WTC11 (cell line): ENCODE results near the gene ATAD2B. TPM values are rescaled to one million over a fixed set of nuclear protein-coding genes. Genes with fewer than 3 reads are reported as not detected.
A peak's percentile ranks its signal among the peaks of the same experiment; 100 is the strongest.

Experiments
- ATAC-seq: fragments of 200-7000 bp; cut with Tn5 transposase; 2 replicates; pipeline ENCODE4 v1.10.0; 2021; ENCODE audit warnings: mild to moderate bottlenecking, moderate library complexity
- CTCF ChIA-PET: fragments of 300-600 bp; sonication (Branson Sonifier 250); formaldehyde crosslinking; loops from one replicate; lab custom pipeline; 2021; ENCODE audit warnings: antibody characterized with exemption; lab: Charles Lee
- POLR2A ChIA-PET: fragments of 350-600 bp; sonication (Branson Sonifier 250); formaldehyde crosslinking; loops from one replicate; lab custom pipeline; 2021; ENCODE audit warnings: antibody characterized with exemption; lab: Charles Lee
- DNase-seq: peaks from one replicate; pipeline ENCODE4 v3.0.0; 2021; ENCODE audit warnings: low spot score
- H3K27ac Mint-ChIP-seq: 2 replicates; pipeline ENCODE4 v1.8.0; 2021; ENCODE audit warnings: mixed read lengths
- H3K27me3 Mint-ChIP-seq: 2 replicates; pipeline ENCODE4 v1.8.0; 2021; ENCODE audit warnings: low read depth, mild to moderate bottlenecking, moderate library complexity, mixed read lengths
- H3K36me3 Mint-ChIP-seq: 2 replicates; pipeline ENCODE4 v1.8.0; 2021; ENCODE audit warnings: mixed read lengths
- H3K4me1 Mint-ChIP-seq: 2 replicates; pipeline ENCODE4 v1.8.0; 2022; ENCODE audit warnings: mixed read lengths
- H3K4me3 Mint-ChIP-seq: 2 replicates; pipeline ENCODE4 v1.8.0; 2021; ENCODE audit warnings: mild to moderate bottlenecking, moderate library complexity, mixed read lengths
- H3K9me3 Mint-ChIP-seq: 2 replicates; pipeline ENCODE4 v1.8.0; 2021; ENCODE audit warnings: mixed read lengths
- CBFB ChIP-seq: sonication (generic); formaldehyde crosslinking; IDR thresholded peaks from 2 replicates; pipeline ENCODE4 v1.8.1; 2022; ENCODE audit warnings: mild to moderate bottlenecking, low read depth, missing genetic modification reagents
- ELF4 ChIP-seq: sonication (generic); formaldehyde crosslinking; IDR thresholded peaks from 2 replicates; pipeline ENCODE4 v1.8.1; 2022; ENCODE audit warnings: low read depth, mild to moderate bottlenecking, moderate library complexity, missing genetic modification reagents
- EMX1 ChIP-seq: fragments of 250-450 bp; sonication (Bioruptor Pico); IDR thresholded peaks from 2 replicates; pipeline ENCODE4 v1.8.0; 2021; ENCODE audit warnings: mild to moderate bottlenecking
- FOXK1 ChIP-seq: sonication (generic); formaldehyde crosslinking; IDR thresholded peaks from 2 replicates; pipeline ENCODE4 v1.8.0; 2022; ENCODE audit warnings: mild to moderate bottlenecking, moderate library complexity, missing genetic modification reagents
- GRHL2 ChIP-seq: fragments of 250-450 bp; sonication (Bioruptor Pico); IDR thresholded peaks from 2 replicates; pipeline ENCODE4 v1.8.0; 2022; ENCODE audit warnings: mild to moderate bottlenecking, moderate library complexity; ENCODE audit not compliant: insufficient replicate concordance, severe bottlenecking
- HMGA2 ChIP-seq: fragments of 250-450 bp; sonication (Bioruptor Pico); IDR thresholded peaks from 2 replicates; pipeline ENCODE4 v1.4.0; 2021; ENCODE audit warnings: mild to moderate bottlenecking, moderate library complexity
- OVOL2 ChIP-seq: fragments of 250-450 bp; sonication (Bioruptor Pico); IDR thresholded peaks from 2 replicates; pipeline ENCODE4 v1.9.0; 2021; ENCODE audit warnings: mild to moderate bottlenecking, borderline replicate concordance
- SP1 ChIP-seq: sonication (generic); formaldehyde crosslinking; conservative IDR thresholded peaks from 2 replicates; pipeline ENCODE4 v1.8.1; 2022; ENCODE audit warnings: missing genetic modification reagents
- TCF7 ChIP-seq: sonication (generic); formaldehyde crosslinking; IDR thresholded peaks from 2 replicates; pipeline ENCODE4 v1.8.0; 2022; ENCODE audit warnings: mild to moderate bottlenecking, low read depth, missing genetic modification reagents, moderate library complexity
- TP53 ChIP-seq: sonication (generic); formaldehyde crosslinking; IDR thresholded peaks from 2 replicates; pipeline ENCODE4 v1.8.1; 2023; ENCODE audit warnings: mild to moderate bottlenecking, missing genetic modification reagents
- ZNF138 ChIP-seq: sonication (generic); formaldehyde crosslinking; conservative IDR thresholded peaks from 2 replicates; pipeline ENCODE4 v1.8.1; 2022; ENCODE audit warnings: mild to moderate bottlenecking, moderate library complexity, missing genetic modification reagents
- ZNF263 ChIP-seq: sonication (generic); formaldehyde crosslinking; IDR thresholded peaks from 2 replicates; pipeline ENCODE4 v1.8.1; 2022; ENCODE audit warnings: low read depth, mild to moderate bottlenecking, moderate library complexity, missing genetic modification reagents
- ZNF423 ChIP-seq: fragments of 250-450 bp; sonication (Bioruptor Pico); IDR thresholded peaks from 2 replicates; pipeline ENCODE4 v2.1.2; 2022; ENCODE audit warnings: mild to moderate bottlenecking, moderate library complexity
- total RNA-seq: library from RNA; stranded (reverse); gene quantifications from 3 replicates; pipeline ENCODE4 v1.2.3, GENCODE V29; 2021
- TF ChIP-seq, protein P1 (sequence below): sonication (generic); formaldehyde crosslinking; IDR thresholded peaks from 2 replicates; pipeline ENCODE4 v1.8.0; 2022; ENCODE audit warnings: mild to moderate bottlenecking, missing genetic modification reagents
- TF ChIP-seq, protein P2 (sequence below): fragments of 250-450 bp; sonication (Bioruptor Pico); IDR thresholded peaks from 2 replicates; pipeline ENCODE4 v1.8.0; 2021; ENCODE audit warnings: mild to moderate bottlenecking
- TF ChIP-seq, protein P3 (sequence below): sonication (generic); formaldehyde crosslinking; IDR thresholded peaks from 2 replicates; pipeline ENCODE4 v1.8.1; 2022; ENCODE audit warnings: mild to moderate bottlenecking, moderate library complexity, missing genetic modification reagents
- TF ChIP-seq, protein P4 (sequence below): sonication (generic); formaldehyde crosslinking; IDR thresholded peaks from 2 replicates; pipeline ENCODE4 v1.8.1; 2022; ENCODE audit warnings: mild to moderate bottlenecking, missing genetic modification reagents, moderate library complexity, borderline replicate concordance
- TF ChIP-seq, protein P5 (sequence below): fragments of 250-450 bp; sonication (Bioruptor Pico); IDR thresholded peaks from 2 replicates; pipeline ENCODE4 v1.9.0; 2021; ENCODE audit warnings: mild to moderate bottlenecking, borderline replicate concordance
- TF ChIP-seq, protein P6 (sequence below): sonication (generic); formaldehyde crosslinking; IDR thresholded peaks from 2 replicates; pipeline ENCODE4 v1.8.1; 2023; ENCODE audit warnings: mild to moderate bottlenecking, missing genetic modification reagents, moderate library complexity

The ATAD2B gene
- total RNA-seq, 1 experiment from 2014 or later, result 21.5 TPM

DNA sequence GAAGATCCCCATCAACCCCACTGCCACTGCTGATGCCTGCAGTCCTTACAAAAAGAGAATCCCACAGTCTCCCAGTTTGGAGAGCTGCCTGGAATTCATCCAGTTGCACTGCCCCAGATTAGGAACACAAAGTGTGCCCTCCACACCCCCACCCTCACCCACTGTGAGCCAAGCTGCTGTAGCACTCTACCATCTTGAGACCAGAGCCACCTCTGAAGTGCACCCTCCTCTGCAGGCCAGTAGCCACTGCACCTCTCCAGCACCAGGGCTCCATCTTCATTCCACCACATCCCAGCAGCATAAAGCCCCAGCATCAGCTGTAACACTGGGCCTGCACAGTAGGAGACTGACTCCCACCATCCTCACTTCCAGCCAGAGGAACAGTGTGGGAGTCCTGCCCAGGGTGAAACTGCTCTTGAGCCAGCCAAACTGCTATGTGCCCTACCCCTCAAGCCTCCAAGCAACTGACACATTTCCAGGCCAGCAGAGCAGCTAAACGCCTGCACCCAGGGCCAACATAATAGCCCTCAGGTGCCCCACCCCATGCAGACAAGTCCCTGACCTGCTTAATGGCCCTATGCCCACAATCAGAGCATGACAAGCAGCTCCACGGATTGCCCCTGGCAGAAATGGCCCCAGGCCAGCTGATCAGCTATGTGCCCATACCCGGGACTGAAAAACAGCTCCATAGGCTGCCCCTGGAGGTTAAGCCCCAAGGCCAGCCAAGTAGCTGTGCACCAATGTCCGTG is 206.0 kb downstream of the ATAD2B start:
- Mint-ChIP-seq H3K4me1 (no peaks in the 10 kb centered on the region), H3K27me3 (no peaks in the 10 kb centered on the region), H3K4me3 (no peak overlapping the region), H3K9me3 (peaks cover 25% of the 10 kb centered on the region), H3K27ac (no peak overlapping the region), H3K36me3 (peaks cover 26% of the 10 kb centered on the region)
- TF ChIP-seq, protein P1, sequence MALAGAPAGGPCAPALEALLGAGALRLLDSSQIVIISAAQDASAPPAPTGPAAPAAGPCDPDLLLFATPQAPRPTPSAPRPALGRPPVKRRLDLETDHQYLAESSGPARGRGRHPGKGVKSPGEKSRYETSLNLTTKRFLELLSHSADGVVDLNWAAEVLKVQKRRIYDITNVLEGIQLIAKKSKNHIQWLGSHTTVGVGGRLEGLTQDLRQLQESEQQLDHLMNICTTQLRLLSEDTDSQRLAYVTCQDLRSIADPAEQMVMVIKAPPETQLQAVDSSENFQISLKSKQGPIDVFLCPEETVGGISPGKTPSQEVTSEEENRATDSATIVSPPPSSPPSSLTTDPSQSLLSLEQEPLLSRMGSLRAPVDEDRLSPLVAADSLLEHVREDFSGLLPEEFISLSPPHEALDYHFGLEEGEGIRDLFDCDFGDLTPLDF (CRISPR knock-in tag), result no peak
- TF ChIP-seq ZNF138 (no peak), FOXK1 (CRISPR knock-in tag) (no peak), EMX1 (CRISPR knock-in tag) (no peak), ZNF423 (CRISPR knock-in tag) (no peak), SP1 (no peak), TCF7 (CRISPR knock-in tag) (no peak), HMGA2 (CRISPR knock-in tag) (no peak), CBFB (CRISPR knock-in tag) (no peak), ZNF263 (CRISPR knock-in tag) (no peak), TP53 (CRISPR knock-in tag) (no peak), ELF4 (no peak), OVOL2 (CRISPR knock-in tag) (no peak)
- TF ChIP-seq, protein P2, sequence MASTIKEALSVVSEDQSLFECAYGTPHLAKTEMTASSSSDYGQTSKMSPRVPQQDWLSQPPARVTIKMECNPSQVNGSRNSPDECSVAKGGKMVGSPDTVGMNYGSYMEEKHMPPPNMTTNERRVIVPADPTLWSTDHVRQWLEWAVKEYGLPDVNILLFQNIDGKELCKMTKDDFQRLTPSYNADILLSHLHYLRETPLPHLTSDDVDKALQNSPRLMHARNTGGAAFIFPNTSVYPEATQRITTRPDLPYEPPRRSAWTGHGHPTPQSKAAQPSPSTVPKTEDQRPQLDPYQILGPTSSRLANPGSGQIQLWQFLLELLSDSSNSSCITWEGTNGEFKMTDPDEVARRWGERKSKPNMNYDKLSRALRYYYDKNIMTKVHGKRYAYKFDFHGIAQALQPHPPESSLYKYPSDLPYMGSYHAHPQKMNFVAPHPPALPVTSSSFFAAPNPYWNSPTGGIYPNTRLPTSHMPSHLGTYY (CRISPR knock-in tag), result no peak
- TF ChIP-seq, protein P3, sequence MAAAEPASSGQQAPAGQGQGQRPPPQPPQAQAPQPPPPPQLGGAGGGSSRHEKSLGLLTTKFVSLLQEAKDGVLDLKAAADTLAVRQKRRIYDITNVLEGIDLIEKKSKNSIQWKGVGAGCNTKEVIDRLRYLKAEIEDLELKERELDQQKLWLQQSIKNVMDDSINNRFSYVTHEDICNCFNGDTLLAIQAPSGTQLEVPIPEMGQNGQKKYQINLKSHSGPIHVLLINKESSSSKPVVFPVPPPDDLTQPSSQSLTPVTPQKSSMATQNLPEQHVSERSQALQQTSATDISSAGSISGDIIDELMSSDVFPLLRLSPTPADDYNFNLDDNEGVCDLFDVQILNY (CRISPR knock-in tag), result no peak
- TF ChIP-seq, protein P4, sequence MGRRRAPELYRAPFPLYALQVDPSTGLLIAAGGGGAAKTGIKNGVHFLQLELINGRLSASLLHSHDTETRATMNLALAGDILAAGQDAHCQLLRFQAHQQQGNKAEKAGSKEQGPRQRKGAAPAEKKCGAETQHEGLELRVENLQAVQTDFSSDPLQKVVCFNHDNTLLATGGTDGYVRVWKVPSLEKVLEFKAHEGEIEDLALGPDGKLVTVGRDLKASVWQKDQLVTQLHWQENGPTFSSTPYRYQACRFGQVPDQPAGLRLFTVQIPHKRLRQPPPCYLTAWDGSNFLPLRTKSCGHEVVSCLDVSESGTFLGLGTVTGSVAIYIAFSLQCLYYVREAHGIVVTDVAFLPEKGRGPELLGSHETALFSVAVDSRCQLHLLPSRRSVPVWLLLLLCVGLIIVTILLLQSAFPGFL, result no peak
- TF ChIP-seq, protein P5, sequence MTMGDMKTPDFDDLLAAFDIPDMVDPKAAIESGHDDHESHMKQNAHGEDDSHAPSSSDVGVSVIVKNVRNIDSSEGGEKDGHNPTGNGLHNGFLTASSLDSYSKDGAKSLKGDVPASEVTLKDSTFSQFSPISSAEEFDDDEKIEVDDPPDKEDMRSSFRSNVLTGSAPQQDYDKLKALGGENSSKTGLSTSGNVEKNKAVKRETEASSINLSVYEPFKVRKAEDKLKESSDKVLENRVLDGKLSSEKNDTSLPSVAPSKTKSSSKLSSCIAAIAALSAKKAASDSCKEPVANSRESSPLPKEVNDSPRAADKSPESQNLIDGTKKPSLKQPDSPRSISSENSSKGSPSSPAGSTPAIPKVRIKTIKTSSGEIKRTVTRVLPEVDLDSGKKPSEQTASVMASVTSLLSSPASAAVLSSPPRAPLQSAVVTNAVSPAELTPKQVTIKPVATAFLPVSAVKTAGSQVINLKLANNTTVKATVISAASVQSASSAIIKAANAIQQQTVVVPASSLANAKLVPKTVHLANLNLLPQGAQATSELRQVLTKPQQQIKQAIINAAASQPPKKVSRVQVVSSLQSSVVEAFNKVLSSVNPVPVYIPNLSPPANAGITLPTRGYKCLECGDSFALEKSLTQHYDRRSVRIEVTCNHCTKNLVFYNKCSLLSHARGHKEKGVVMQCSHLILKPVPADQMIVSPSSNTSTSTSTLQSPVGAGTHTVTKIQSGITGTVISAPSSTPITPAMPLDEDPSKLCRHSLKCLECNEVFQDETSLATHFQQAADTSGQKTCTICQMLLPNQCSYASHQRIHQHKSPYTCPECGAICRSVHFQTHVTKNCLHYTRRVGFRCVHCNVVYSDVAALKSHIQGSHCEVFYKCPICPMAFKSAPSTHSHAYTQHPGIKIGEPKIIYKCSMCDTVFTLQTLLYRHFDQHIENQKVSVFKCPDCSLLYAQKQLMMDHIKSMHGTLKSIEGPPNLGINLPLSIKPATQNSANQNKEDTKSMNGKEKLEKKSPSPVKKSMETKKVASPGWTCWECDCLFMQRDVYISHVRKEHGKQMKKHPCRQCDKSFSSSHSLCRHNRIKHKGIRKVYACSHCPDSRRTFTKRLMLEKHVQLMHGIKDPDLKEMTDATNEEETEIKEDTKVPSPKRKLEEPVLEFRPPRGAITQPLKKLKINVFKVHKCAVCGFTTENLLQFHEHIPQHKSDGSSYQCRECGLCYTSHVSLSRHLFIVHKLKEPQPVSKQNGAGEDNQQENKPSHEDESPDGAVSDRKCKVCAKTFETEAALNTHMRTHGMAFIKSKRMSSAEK (CRISPR knock-in tag), result no peak
- ATAC-seq, result 0 out of 2 replicates have a peak, but pooled peaks have one; percentile 32
- CTCF ChIA-PET, result interaction anchor here (0.6 to 1.0 kb wide), 2 partner anchors 97 to 406 kb away, joined by 3 to 4 read pairs; no protein-coding TSS in a partner anchor
- DNase-seq, result no peak
- POLR2A ChIA-PET, result no interaction called here

DNA sequence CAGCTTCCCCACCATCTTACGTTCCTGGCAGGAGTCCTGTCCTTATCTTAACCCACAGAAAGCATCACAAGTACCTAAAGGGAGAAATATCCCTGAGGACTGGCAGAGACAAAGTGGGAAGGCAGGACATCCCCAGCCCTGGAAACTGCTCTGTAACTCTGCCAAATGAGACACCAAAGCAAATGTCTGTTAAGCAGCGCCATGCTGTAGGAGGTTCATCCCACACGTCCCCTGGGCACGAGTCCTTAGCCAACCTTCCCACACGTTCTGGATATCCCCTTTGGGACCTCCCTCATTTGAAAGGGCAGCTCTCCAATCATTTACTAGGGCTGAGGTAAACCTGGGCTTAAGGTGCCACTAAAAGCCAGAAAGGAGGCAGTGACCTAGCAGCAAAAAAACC is 207.2 kb downstream of the ATAD2B start:
- DNase-seq (no peak), ATAC-seq (no peak)
- H3K4me1 Mint-ChIP-seq, result no peaks in the 10 kb centered on the region
- peaks cover 25% of the 10 kb centered on the region for H3K9me3 Mint-ChIP-seq
- H3K36me3 Mint-ChIP-seq, result peaks cover 21% of the 10 kb centered on the region
- ChIA-PET POLR2A (no interaction called here), CTCF (no interaction called here)
- H3K4me3 Mint-ChIP-seq, result no peak overlapping the region
- no peak for TF ChIP-seq EMX1 (CRISPR knock-in tag)
- TF ChIP-seq, protein P6, sequence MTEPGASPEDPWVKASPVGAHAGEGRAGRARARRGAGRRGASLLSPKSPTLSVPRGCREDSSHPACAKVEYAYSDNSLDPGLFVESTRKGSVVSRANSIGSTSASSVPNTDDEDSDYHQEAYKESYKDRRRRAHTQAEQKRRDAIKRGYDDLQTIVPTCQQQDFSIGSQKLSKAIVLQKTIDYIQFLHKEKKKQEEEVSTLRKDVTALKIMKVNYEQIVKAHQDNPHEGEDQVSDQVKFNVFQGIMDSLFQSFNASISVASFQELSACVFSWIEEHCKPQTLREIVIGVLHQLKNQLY (CRISPR knock-in tag), result no peak
- TF ChIP-seq GRHL2 (CRISPR knock-in tag), result no peak
- TF ChIP-seq, protein P1 (CRISPR knock-in tag), result no peak
- H3K27me3 Mint-ChIP-seq, result no peaks in the 10 kb centered on the region
- no peak overlapping the region for H3K27ac Mint-ChIP-seq
